ENCODE results near the gene CACNA1B.

DNA sequence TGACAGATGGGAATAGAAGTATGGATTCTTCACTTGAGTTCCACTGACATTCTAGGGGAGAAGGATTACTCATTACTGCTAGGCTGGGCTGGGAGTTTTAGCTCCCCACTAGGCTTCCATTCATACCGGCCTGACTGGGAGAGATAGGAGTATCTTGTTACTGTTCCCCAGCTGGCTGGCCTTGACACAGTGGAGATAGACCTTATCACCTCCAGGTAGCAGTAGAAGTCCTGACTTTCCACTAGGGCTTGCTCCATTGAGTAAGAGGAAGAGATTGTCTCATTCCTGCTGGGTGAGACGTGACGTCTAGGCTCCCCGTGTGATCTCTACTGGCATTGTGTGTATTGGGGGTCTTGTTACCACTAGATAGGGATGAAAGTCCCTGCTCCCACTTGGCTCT, 156.4 kb downstream of the CACNA1B start:
- no peak for TF ChIP-seq CTCF (IDR thresholded peaks at IDR 0.05)
- no peak for TF ChIP-seq POLR2A (IDR thresholded peaks at IDR 0.05)
- no peak for TF ChIP-seq POLR2AphosphoS5 (IDR thresholded peaks at IDR 0.05)
- TF ChIP-seq EP300 (IDR thresholded peaks at IDR 0.05): no peak
